Ovary (tissue), 9 donors: ENCODE measurements around the gene CFAP43. TPM values are rescaled to one million over a fixed set of nuclear protein-coding genes. Genes with fewer than 3 reads are reported as not detected.

ENCODE experiments used
- DNase-seq, 5 donors: peaks; one replicate each; pipeline ENCODE4 v3.0.0-alpha.2; 2019 to 2020
- H3K27ac ChIP-seq, 2 donors: fragments of 200-600 bp; one replicate each; pipeline versions ENCODE4 v1.5.1 to v1.8.0; 2019 to 2022
- H3K27me3 ChIP-seq: fragments of 200-600 bp; one replicate; pipeline ENCODE4 v1.8.0; 2022
- H3K36me3 ChIP-seq: fragments of 200-600 bp; sonication (generic); one replicate; pipeline ENCODE4 v1.5.1; 2019
- H3K4me1 ChIP-seq: one replicate; pipeline ENCODE4 v1.8.1; 2013; ENCODE audit warnings: mild to moderate bottlenecking, moderate library complexity; ENCODE audit not compliant: insufficient read depth
- H3K4me3 ChIP-seq: fragments of 200-600 bp; sonication (generic); one replicate; pipeline ENCODE4 v1.5.1; 2017
- H3K9me3 ChIP-seq, 2 donors: fragments of 200-600 bp in 1 of 2; sonication (generic) in 1 of 2; one replicate each; pipeline versions ENCODE4 v1.5.1 to v1.8.1; 2013 to 2019; ENCODE audit warnings: mild to moderate bottlenecking in 1 of 2, moderate library complexity in 1 of 2
- EP300 ChIP-seq: sonication (generic); formaldehyde crosslinking; IDR thresholded peaks from one replicate; pipeline ENCODE4 v1.6.1; 2017; ENCODE audit warnings: antibody characterized with exemption
- POLR2A ChIP-seq: fragments of 450-650 bp; IDR thresholded peaks from one replicate; pipeline ENCODE4 v1.6.1; 2017; ENCODE audit warnings: antibody characterized with exemption, mild to moderate bottlenecking, moderate library complexity
- WGBS, 3 donors: extraction: QIAGEN DNeasy Blood & Tissue Kit in 1 of 3; methylation state at CpG; one replicate each; pipeline versions ENCODE4 v1.1.5 to v1.1.7; 2013 to 2017; 5-methylcytosine and 5-hydroxymethylcytosine counted together
- intact Hi-C, 4 donors: fragments of 100-400 bp; cut with DNase I; formaldehyde crosslinking; loops; one replicate each; pipeline versions ENCODE4 v1.11.0 to v1.15.1; 2022 to 2023
- polyA plus RNA-seq, 2 donors: library from polyadenylated mRNA; stranded (reverse); fragments of 200-250 nt in 1 of 2; fragments of 350-450 nt in 1 of 2; fragmentation: Illumina TruSeq in 1 of 2; extraction: RNeasy Lipid Tissue Mini Kit (QIAGEN cat#74804) in 1 of 2; gene quantifications; one replicate each; pipeline ENCODE4 v1.2.3, GENCODE V29; 2013 to 2014
- total RNA-seq, 7 donors: library from RNA; depleted of rRNA in 2 of 7; stranded (reverse); fragments of >200 nt in 2 of 7; fragmentation: NEBNext Ultra II Directional in 3 of 7; extraction: Animal tissue kit (Norgen Biotek cat#: 25700) in 3 of 7; gene quantifications; one replicate each; pipeline versions ENCODE4 v1.1.0 to v1.2.4, GENCODE V29; 2016 to 2023
- TF ChIP-seq, protein P1 (sequence below), 3 donors: fragments of 450-650 bp in 2 of 3; fragments of 200-600 bp in 1 of 3; IDR thresholded peaks; one replicate each; pipeline versions ENCODE4 v1.5.1 to v1.8.0; 2016 to 2022; ENCODE audit warnings: antibody characterized with exemption in 3 of 3, mild to moderate bottlenecking in 1 of 3
- donor health status: DM: no; HTN: no; CAD: no; lungs with moderate emphysema.
- donor health status: DM: no; HTN: no; CAD: no.
- donor health status: Bipolar disorder and iron deficiency.
- donor health status: DM: yes; HTN: yes; CAD: no.
- donor health status: DM: no; HTN: no; CAD: no.
- donor health status: DM: yes; HTN: yes; CAD: no.

The CFAP43 gene
- total and polyA plus RNA-seq, 9 donors = 1.1 to 58.6 (median 2.6) TPM

DNA sequence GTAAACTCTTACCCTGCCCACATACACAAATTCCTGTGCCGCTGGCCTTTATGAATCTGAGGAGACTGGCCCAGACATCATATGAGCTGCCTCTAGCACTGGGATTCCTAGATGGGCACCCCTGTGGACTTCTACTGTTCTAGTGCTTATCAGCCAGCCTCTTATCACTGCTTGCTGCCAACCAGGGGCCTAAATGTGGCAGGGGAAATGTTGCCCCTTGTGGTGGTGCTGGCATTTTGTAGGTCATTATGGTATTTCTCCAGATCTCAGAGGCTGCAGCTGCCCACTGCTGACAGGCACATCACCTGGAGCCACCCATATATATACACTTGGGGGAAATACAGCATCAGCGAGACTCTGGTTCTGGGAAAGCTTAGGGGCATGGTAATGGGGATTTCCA lies 104.8 kb downstream of the CFAP43 start:
- H3K27ac ChIP-seq = no peak overlapping the region
- H3K36me3 ChIP-seq = no peaks in the 10 kb centered on the region
- WGBS, 3 donors = 94 to 100% (median 98%) methylated on average over 2 of the region's 2 CpGs
- H3K4me3 ChIP-seq = no peak overlapping the region
- TF ChIP-seq EP300 (no peak), POLR2A (no peak)
- TF ChIP-seq, protein P1, sequence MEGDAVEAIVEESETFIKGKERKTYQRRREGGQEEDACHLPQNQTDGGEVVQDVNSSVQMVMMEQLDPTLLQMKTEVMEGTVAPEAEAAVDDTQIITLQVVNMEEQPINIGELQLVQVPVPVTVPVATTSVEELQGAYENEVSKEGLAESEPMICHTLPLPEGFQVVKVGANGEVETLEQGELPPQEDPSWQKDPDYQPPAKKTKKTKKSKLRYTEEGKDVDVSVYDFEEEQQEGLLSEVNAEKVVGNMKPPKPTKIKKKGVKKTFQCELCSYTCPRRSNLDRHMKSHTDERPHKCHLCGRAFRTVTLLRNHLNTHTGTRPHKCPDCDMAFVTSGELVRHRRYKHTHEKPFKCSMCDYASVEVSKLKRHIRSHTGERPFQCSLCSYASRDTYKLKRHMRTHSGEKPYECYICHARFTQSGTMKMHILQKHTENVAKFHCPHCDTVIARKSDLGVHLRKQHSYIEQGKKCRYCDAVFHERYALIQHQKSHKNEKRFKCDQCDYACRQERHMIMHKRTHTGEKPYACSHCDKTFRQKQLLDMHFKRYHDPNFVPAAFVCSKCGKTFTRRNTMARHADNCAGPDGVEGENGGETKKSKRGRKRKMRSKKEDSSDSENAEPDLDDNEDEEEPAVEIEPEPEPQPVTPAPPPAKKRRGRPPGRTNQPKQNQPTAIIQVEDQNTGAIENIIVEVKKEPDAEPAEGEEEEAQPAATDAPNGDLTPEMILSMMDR (IDR thresholded peaks at IDR 0.05) = no peak
- no peaks in the 10 kb centered on the region for H3K9me3 ChIP-seq
- no peaks in the 10 kb centered on the region for H3K4me1 ChIP-seq
- intact Hi-C loops = loop anchor here in 2 of 4 donors (10.0 kb wide), 1 partner anchor 243 kb away; no protein-coding TSS in a partner anchor
- no peaks in the 10 kb centered on the region for H3K27me3 ChIP-seq
- no peak for DNase-seq

- Histone ChIP-seq H3K27me3 (no peaks in the 10 kb centered on the region), H3K27ac (no peak overlapping the region), H3K4me3 (no peak overlapping the region), H3K36me3 (no peaks in the 10 kb centered on the region), H3K4me1 (peaks cover 2% of the 10 kb centered on the region), H3K9me3 (no peaks in the 10 kb centered on the region)
- intact Hi-C loops = loop anchor here (5.0 to 10.0 kb wide), 3 partner anchors 156 to 239 kb away; partner anchors contain the start of gene SLK (in 1 of the 4)
- TF ChIP-seq, protein P1 (IDR thresholded peaks at IDR 0.05) = no peak
- no peak for TF ChIP-seq EP300
- no peak for TF ChIP-seq POLR2A
- WGBS, 3 donors = 56 to 67% (median 62%) methylated on average over 1 of the region's 1 CpG
- DNase-seq = no peak
These were observed 108.8 kb downstream of the CFAP43 start for GRCh38 chr10:104123397-104123796.

- Histone ChIP-seq H3K4me1 (peaks cover 2% of the 10 kb centered on the region), H3K27ac (peak overlapping the region; percentile 87 to 92), H3K36me3 (no peaks in the 10 kb centered on the region), H3K27me3 (no peaks in the 10 kb centered on the region), H3K9me3 (no peaks in the 10 kb centered on the region), H3K4me3 (peak overlapping the region; percentile 83)
- no peak for DNase-seq
- intact Hi-C loops = loop anchor here (5.0 to 10.0 kb wide), 3 partner anchors 155 to 238 kb away; partner anchors contain the start of gene SLK (in 1 of the 4)
- WGBS, 3 donors = 18 to 19% (median 18%) methylated on average over 22 to 23 of the region's 23 CpGs
- no peak for TF ChIP-seq EP300
- TF ChIP-seq, protein P1 (IDR thresholded peaks at IDR 0.05) = no peak
- no peak for TF ChIP-seq POLR2A
These were observed 109.7 kb downstream of the CFAP43 start for GRCh38 chr10:104122225-104123107.

GRCh38 chr10:104121485-104122224 lies 110.5 kb downstream of the CFAP43 start, which contains the start of gene SFR1:
Gene SFR1 (plus strand): TSS chr10:104122171. CDS start chr10:104122184, 13 bp downstream.
- TF ChIP-seq POLR2A = peak; percentile 79
- no peak for TF ChIP-seq EP300
- TF ChIP-seq, protein P1 (IDR thresholded peaks at IDR 0.05) = peak; percentile 71 to 83 (median 79)
- Histone ChIP-seq H3K9me3 (no peaks in the 10 kb centered on the region), H3K36me3 (no peaks in the 10 kb centered on the region), H3K4me3 (peak within 1 kb of the TSS; percentile 83), H3K27me3 (no peaks in the 10 kb centered on the region), H3K27ac (peak within 1 kb of the TSS; percentile 87 to 99), H3K4me1 (peaks cover 2% of the 10 kb centered on the region)
- 0% methylated on average over 63 to 67 of the region's 67 CpGs for WGBS, 3 donors
- DNase-seq = peak; percentile 98 to 100 (median 99)
- intact Hi-C loops = loop anchor here (5.0 to 10.0 kb wide), 3 partner anchors 154 to 237 kb away; partner anchors contain the start of gene SLK (in 1 of the 4)
